ENCODE measurements around the gene CCZ1. TPM values are rescaled to one million over a fixed set of nuclear protein-coding genes. Genes with fewer than 3 reads are reported as not detected.
"Not testable (repeated sequence)": the region's sequence is repeated elsewhere in the genome, so short reads cannot be mapped to it uniquely, and the experiment has no call there.

CCZ1 gene
- total RNA-seq, 1 donor from 2014 or later: 38.2 TPM

- intact Hi-C loops (cut with DNase I); DNase-seq; ATAC-seq (ENCODE audit: poor library complexity): not testable (repeated sequence)
Measured at GRCh38 chr7:5897369-5897919, 1.1 kb upstream of the CCZ1 start.

- DNase-seq; intact Hi-C loops (cut with DNase I); ATAC-seq (ENCODE audit: poor library complexity): not testable (repeated sequence)
Measured at GRCh38 chr7:5903002-5903401, 4.5 kb downstream of the CCZ1 start.

GRCh38 chr7:5904726-5905125 is 6.2 kb downstream of the CCZ1 start:
- intact Hi-C loops (cut with DNase I); DNase-seq; ATAC-seq (ENCODE audit: poor library complexity): not testable (repeated sequence)

DNA sequence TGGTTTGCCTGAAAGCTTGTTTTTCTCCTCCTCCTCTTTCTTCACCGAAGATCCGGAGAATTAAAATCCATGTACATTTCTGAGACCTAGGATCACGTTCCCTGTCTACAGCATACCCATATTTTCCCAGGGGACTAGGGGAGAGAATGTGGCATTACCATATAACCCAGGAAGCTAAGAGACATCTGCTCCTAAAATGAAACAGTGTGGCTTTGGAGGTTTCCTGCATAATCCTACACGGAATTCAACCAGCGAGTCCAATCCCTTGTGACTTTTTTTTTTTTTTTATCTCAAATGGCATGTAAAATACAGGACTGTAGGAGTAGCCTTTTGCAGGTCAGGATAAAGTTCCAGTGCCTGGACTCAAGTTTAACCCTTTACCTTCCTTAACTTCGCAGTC is 10.3 kb downstream of the CCZ1 start:
- intact Hi-C loops (cut with DNase I); DNase-seq; ATAC-seq (ENCODE audit: poor library complexity): not testable (repeated sequence)

DNA sequence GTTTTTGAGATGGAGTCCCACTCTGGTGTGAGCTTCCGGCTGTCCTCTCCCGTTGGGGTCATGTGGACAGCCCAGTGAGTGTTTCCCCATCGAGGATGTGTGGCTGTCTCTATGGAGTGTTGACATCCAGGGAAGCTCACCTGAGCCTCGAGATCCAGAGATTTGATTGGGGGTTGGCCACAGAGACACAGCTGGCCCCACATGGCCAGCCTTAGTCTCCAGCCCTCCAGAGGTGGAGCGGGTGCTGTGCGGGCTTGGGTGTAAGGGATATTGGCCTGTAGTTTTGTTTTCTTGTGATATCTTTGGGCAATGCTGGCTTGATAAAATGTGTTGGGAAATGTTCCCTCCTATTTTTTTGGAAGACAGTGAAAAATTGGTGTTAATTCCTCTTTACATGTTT is 18.0 kb downstream of the CCZ1 start:
- DNase-seq; ATAC-seq (ENCODE audit: poor library complexity); intact Hi-C loops (cut with DNase I): not testable (repeated sequence)

GRCh38 chr7:5924180-5924579 is 25.6 kb downstream of the CCZ1 start:
- DNase-seq; ATAC-seq (ENCODE audit: poor library complexity); intact Hi-C loops (cut with DNase I): not testable (repeated sequence)

DNA sequence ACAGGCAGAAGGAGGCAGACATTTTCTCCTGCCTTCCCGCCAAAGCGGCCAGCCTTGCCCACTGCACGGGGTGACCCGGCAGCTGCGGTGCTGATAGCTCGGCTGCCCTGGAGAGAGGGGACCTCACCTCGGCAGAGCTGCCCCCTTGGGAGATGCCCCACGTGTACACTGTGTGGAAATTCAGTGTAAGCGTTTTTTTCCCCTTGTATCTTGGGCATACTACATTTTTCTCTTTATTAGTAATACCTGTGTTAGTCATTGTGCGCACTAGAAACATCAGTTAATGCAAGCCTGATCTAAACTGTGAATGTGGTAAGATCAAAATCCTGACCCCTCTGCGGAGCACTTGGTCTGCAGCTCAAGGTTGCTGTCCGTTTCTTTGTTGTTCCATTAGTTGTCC is 26.1 kb downstream of the CCZ1 start:
- intact Hi-C loops (cut with DNase I); ATAC-seq (ENCODE audit: poor library complexity): not testable (repeated sequence)

DNA sequence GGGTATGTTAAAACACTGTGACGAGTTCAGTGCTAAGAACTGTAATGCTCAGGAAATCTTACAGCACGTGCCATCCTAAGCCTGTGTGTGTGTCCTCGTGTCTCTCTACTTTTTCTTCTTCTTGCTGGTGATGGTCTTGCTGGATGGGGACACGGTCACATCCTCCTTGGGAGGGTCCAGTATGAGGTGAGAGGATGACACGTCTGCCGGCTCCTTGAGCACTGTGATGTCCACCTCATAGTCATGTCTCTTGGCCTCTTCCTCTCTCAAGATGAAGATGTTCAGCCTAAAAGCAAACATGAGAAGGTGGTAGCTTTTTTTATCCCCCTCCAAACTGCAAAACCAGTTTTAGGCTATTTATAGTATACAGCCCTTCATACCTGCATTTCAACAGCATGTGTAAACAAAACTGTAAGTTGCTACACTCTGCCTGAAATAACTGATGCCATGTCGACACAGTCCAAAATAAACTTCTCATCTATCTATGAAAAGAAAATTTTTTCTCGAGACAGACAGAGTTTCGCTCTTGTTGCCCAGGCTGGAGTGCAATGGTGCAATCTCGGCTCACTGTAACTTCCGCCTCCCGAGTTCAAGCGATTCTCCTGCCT is 27.8 kb downstream of the CCZ1 start:
- not testable (repeated sequence) for ATAC-seq (ENCODE audit: poor library complexity)

More for the DNA sequence above, 26.1 kb downstream of the CCZ1 start:
- not testable (repeated sequence) for DNase-seq

DNA sequence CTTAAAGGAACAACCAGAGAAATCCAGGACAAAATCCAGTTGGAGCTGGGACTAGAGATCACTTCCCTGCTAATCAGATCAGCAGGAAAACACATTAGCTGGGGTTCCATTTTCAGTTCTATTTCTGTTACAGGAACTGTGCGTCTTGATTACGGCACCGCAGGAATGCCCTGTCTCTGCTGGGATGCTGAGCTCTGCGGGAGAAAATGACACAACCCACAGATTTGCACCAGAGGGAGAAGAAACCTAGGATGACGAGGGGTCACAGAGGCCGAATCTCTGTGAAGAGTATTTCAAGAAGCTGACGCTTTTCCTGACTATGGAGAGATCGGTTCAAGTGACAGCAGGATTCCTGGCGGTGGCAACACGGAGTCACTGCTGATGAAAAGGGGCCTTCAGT is 31.8 kb downstream of the CCZ1 start:
- ATAC-seq (ENCODE audit: poor library complexity); intact Hi-C loops (cut with DNase I); DNase-seq: not testable (repeated sequence)

More for the DNA sequence above, 27.8 kb downstream of the CCZ1 start:
- DNase-seq; intact Hi-C loops (cut with DNase I): not testable (repeated sequence)

DNA sequence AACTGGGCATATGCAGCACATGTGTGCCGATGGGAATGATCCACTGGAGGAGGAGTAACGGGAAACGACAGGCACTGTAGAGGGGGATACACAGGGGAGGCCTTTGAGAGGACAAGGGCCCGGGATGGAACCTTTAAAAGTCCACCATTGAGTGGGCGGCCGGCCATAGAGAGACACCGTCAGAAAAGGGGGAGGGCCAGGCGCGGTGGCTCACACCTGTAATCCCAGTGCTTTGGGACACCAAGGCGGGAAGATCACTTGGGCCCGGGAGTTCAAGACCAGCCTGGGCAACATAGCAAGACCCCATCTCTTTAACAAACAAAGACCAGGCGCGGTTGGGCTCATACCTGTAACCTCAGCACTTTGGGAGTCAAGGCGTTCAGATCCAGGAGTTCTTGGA is 32.7 kb downstream of the CCZ1 start:
- intact Hi-C loops (cut with DNase I); ATAC-seq (ENCODE audit: poor library complexity); DNase-seq: not testable (repeated sequence)

DNA sequence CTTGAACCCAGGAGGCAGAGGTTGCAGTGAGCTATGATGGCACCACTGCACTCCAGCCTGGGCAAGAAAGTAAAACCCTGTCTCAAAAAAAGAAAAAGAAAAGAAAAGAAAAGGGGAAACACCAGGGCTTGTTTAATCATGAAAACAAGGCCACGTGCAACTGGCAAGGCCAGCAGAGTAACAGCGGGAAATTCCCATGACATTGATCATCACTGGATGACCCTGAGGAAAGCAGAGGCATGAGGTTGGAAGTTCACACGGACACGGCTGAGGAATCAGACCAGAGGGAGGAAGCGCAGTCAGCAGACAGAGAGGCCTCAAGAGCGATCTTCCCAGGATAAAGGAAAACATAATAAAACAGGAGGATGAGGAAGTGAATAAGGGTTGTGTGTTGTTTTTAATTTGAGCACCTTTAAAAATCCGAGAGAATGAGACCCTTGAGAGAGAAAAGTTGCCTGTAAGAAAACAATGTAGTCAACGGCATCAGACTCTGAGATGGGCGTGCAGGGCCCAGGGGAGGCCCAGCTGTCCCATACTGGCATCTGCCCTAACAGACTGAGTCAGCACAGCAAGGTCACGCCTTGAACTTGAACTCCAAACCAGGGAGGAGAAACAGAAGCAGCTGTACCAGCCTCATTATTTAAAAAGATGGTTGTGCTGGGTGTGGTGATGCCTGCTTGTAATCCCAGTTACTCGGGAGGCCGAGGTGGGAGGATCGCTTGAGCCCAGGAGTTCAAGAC is 33.5 kb downstream of the CCZ1 start:
- intact Hi-C loops (cut with DNase I); DNase-seq: not testable (repeated sequence)
- peak; percentile 38 for ATAC-seq (ENCODE audit: poor library complexity)

GRCh38 chr7:5934945-5935450 is 36.5 kb downstream of the CCZ1 start:
- intact Hi-C loops (cut with DNase I); DNase-seq; ATAC-seq (ENCODE audit: poor library complexity): not testable (repeated sequence)

GRCh38 chr7:5963205-5963604 is 64.7 kb downstream of the CCZ1 start:
- DNase-seq; intact Hi-C loops (cut with DNase I); ATAC-seq (ENCODE audit: poor library complexity): not testable (repeated sequence)

DNA sequence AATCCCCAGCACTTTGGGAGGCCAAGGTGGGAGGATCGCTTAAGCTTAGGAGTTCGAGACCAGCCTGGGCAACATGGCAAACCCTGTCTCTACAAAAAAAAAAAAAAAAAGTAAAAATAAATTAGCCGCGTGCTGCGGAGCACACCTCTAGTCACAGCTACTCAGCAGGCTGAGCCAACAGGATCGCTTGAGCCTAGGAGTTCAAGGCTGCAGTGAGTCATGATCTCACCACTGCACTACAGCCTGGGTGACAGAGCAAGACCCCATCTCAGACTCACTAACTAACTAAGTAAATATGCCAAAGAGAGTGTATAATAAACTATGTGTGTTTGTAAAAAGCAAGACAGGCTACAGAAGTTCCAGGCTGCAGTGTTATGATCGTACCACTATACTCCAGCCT is 65.3 kb downstream of the CCZ1 start:
- ATAC-seq (ENCODE audit: poor library complexity); intact Hi-C loops (cut with DNase I); DNase-seq: not testable (repeated sequence)

DNA sequence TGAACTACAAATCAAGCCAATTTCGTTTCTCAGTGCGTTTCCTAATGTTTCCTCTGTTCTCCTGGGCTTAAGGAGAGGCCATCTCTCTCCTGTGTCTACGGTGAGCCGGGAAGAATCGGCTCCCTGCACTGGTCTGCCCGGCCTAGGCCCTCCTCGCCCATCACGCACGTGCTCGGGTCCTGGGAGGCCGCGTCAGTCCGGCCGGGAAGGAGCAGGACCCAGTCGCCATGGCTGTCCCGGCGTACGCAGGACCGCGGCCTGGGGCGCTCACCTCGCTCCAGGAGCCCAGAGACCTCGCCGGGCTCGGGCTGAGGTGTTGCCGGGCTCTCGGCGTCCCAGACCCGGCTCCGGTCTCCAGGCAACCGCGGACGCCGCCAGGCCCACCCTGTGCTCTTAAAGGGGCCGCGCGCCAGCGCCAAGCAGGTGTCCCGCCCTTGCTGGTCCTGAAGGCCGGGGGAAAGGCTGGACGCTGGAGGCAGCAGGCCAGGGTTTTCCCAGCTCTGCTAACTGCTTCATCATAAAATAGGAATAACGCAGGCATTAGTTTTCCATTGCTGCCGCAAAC is 71.9 kb downstream of the CCZ1 start, which contains the start of gene RSPH10B:
RSPH10B (minus strand) TSS at position 343 of the 565 bp plus-strand sequence. CDS start 3,573 bp downstream, outside the sequence.
- ATAC-seq (ENCODE audit: poor library complexity): peak; percentile 72
- intact Hi-C loops (cut with DNase I); DNase-seq: not testable (repeated sequence)

- not testable (repeated sequence) for DNase-seq
Measured at GRCh38 chr7:5973580-5973979, 75.0 kb downstream of the CCZ1 start.

More at GRCh38 chr7:5973580-5973979, 75.0 kb downstream of the CCZ1 start:
- ATAC-seq (ENCODE audit: poor library complexity); intact Hi-C loops (cut with DNase I): not testable (repeated sequence)

Data from Right ventricle myocardium superior (tissue), 1 donor.